HepG2 (cell line): ENCODE data around the gene COPA. TPM values are rescaled to one million over a fixed set of nuclear protein-coding genes. Genes with fewer than 3 reads are reported as not detected.

Experiments
- ATAC-seq: fragments of 200-7000 bp; cut with Tn5 transposase; 3 replicates; pipeline ENCODE4 v1.9.1; 2020; ENCODE audit warnings: mild to moderate bottlenecking, moderate library complexity
- BruUV-seq: library from RNA; stranded (reverse); fragments of 400-500 nt; replicated peaks from 2 replicates; lab custom pipeline; 2021; lab: Mats Ljungman, UMichigan
- CTCF ChIA-PET: fragments of 300-600 bp; formaldehyde crosslinking; extraction: SDS; loops from one replicate; lab custom pipeline; 2021; ENCODE audit warnings: low total read pairs, inconsistent platforms, low intra/inter-chr PET ratio; lab: Yijun Ruan, JAX
- POLR2A ChIA-PET: fragments of 350-600 bp; sonication (Branson Sonifier 250); formaldehyde crosslinking; loops from one replicate; lab custom pipeline; 2020; ENCODE audit warnings: antibody characterized with exemption, inconsistent platforms; lab: Yijun Ruan, JAX
- DNase-seq: peaks from one replicate; pipeline ENCODE4 v3.0.0-alpha.2; 2015; ENCODE audit warnings: low spot score
- FAIRE-seq: peaks from 3 replicates; lab custom pipeline; 2011; peaks lifted over from hg19 to GRCh38; lab: Jason Lieb, UNC
- H2AFZ ChIP-seq: one replicate; pipeline ENCODE4 v1.6.1; 2011; ENCODE audit warnings: low read length, inconsistent platforms
- H3K27ac ChIP-seq: fragments of 300-600 bp; 3 replicates; pipeline ENCODE4 v1.8.0; 2011; ENCODE audit warnings: mixed run types, mild to moderate bottlenecking, mixed read lengths, low read length, inconsistent platforms; ENCODE audit not compliant: insufficient read depth; ENCODE audit errors: extremely low read length
- H3K27me3 ChIP-seq, 2 experiments: fragments of 200-600 bp in 1 of 2; 2 replicates in 1 of 2; 3 replicates in 1 of 2; pipeline versions ENCODE4 v1.6.0 to v1.8.0; 2011; ENCODE audit warnings: low read length in 2 of 2, mild to moderate bottlenecking in 2 of 2, moderate library complexity in 2 of 2, inconsistent platforms in 1 of 2; ENCODE audit not compliant: insufficient read depth in 2 of 2, control insufficient read depth in 1 of 2
- H3K36me3 ChIP-seq, 2 experiments: fragments of 200-600 bp in 1 of 2; replicated peaks in 1 of 2; 2 replicates in 1 of 2; 3 replicates in 1 of 2; pipeline versions ENCODE4 v1.5.1 to v1.8.0; 2011; ENCODE audit warnings: low read length in 2 of 2, inconsistent platforms in 1 of 2; ENCODE audit not compliant: insufficient read depth in 2 of 2, control insufficient read depth in 1 of 2
- H3K4me1 ChIP-seq: 2 replicates; pipeline ENCODE4 v1.5.1; 2012; ENCODE audit warnings: low read length, inconsistent platforms; ENCODE audit not compliant: insufficient read depth
- H3K4me2 ChIP-seq: 2 replicates; pipeline ENCODE4 v1.6.0; 2011; ENCODE audit warnings: low read depth, low read length, inconsistent platforms
- H3K4me3 ChIP-seq, 3 experiments: fragments of 200-600 bp in 1 of 3; sonication (generic), shearing (Covaris generic) in 1 of 3; replicated peaks in 1 of 3; 2 replicates each; pipeline ENCODE4 v1.5.1; 2011 to 2016; ENCODE audit warnings: low read length in 3 of 3, inconsistent platforms in 2 of 3, low read depth in 2 of 3, mild to moderate bottlenecking in 2 of 3, control low read depth in 1 of 3, mixed read lengths in 1 of 3; ENCODE audit not compliant: insufficient read depth in 1 of 3
- H3K79me2 ChIP-seq: one replicate; pipeline ENCODE4 v1.6.1; 2011; ENCODE audit warnings: low read length, inconsistent platforms; ENCODE audit not compliant: insufficient read depth
- H3K9ac ChIP-seq: 2 replicates; pipeline ENCODE4 v1.6.0; 2011; ENCODE audit warnings: mild to moderate bottlenecking, low read depth, low read length, inconsistent platforms; ENCODE audit not compliant: insufficient read depth
- H3K9me3 ChIP-seq: 2 replicates; pipeline ENCODE4 v1.5.1; 2012; ENCODE audit warnings: mild to moderate bottlenecking, low read length
- H4K20me1 ChIP-seq: 2 replicates; pipeline ENCODE4 v1.6.0; 2011; ENCODE audit warnings: inconsistent platforms, mild to moderate bottlenecking, low read length, moderate library complexity; ENCODE audit not compliant: insufficient read depth
- HOXA7 ChIP-seq: sonication (generic); formaldehyde crosslinking; IDR thresholded peaks from 2 replicates; pipeline ENCODE4 v1.8.1; 2022; ENCODE audit warnings: mild to moderate bottlenecking, missing genetic modification reagents, moderate library complexity
- HOXD1 ChIP-seq: sonication (generic); formaldehyde crosslinking; IDR thresholded peaks from 2 replicates; pipeline ENCODE4 v1.5.0; 2020; ENCODE audit warnings: missing genetic modification reagents
- SALL2 ChIP-seq: sonication (generic); formaldehyde crosslinking; IDR thresholded peaks from 2 replicates; pipeline ENCODE4 v1.8.1; 2023; ENCODE audit warnings: mild to moderate bottlenecking, missing genetic modification reagents, inconsistent platforms
- SPEN ChIP-seq: sonication (generic); formaldehyde crosslinking; IDR thresholded peaks from 2 replicates; pipeline ENCODE4 v1.5.1; 2020; ENCODE audit warnings: low read depth, mild to moderate bottlenecking, missing genetic modification reagents
- ZNF142 ChIP-seq: sonication (generic); formaldehyde crosslinking; IDR thresholded peaks from 2 replicates; pipeline ENCODE4 v1.4.0; 2020; ENCODE audit warnings: missing genetic modification reagents
- ZNF232 ChIP-seq: sonication (generic); formaldehyde crosslinking; IDR thresholded peaks from 2 replicates; pipeline ENCODE4 v1.4.0; 2020; ENCODE audit warnings: missing genetic modification reagents, borderline replicate concordance
- ZNF552 ChIP-seq: sonication (generic); formaldehyde crosslinking; IDR thresholded peaks from 2 replicates; pipeline ENCODE4 v1.9.0; 2022; ENCODE audit warnings: missing genetic modification reagents, mild to moderate bottlenecking, borderline replicate concordance
- ZNF652 ChIP-seq: IDR thresholded peaks from 2 replicates; pipeline ENCODE4 v1.6.1; 2016; ENCODE audit warnings: low read depth, borderline replicate concordance
- ZNF724P ChIP-seq: sonication (generic); formaldehyde crosslinking; IDR thresholded peaks from 2 replicates; pipeline ENCODE4 v1.8.0; 2022; ENCODE audit warnings: missing genetic modification reagents, borderline replicate concordance
- ZSCAN31 ChIP-seq: sonication (generic); formaldehyde crosslinking; IDR thresholded peaks from 2 replicates; pipeline ENCODE4 v1.5.0; 2020; ENCODE audit warnings: low read depth, mild to moderate bottlenecking, missing genetic modification reagents
- WGBS: methylation state at CpG from one replicate; pipeline ENCODE4 v1.1.6; 2017; ENCODE audit warnings: low lambda C conversion rate; 5-methylcytosine and 5-hydroxymethylcytosine counted together
- in situ Hi-C: cut with HindIII; loops from 2 replicates; pipeline ENCODE4 v1.10.0; 2017; ENCODE audit warnings: low pct_unique_long_range_greater_than_20kb; ENCODE audit not compliant: extremely low pct_ligation_motif_present
- intact Hi-C: fragments of 100-400 bp; cut with micrococcal nuclease; formaldehyde crosslinking; loops from one replicate; pipeline ENCODE4 v1.10.0; 2022; ENCODE audit not compliant: unreplicated experiment
- polyA plus RNA-seq, 8 experiments: library from polyadenylated mRNA; depleted of rRNA in 3 of 8; stranded (reverse) in 7 of 8; unstranded in 1 of 8; fragments of >200 nt; fragmentation: Illumina TruSeq in 4 of 8; extraction: Trizol in 4 of 8; gene quantifications; 2 replicates each; pipeline versions ENCODE4 v1.2.1 to v1.2.3, GENCODE V29; 2011 to 2016; ENCODE audit warnings: low read depth in 4 of 8, missing spikeins in 1 of 8, mixed read lengths in 1 of 8; ENCODE audit not compliant: insufficient read depth in 1 of 8
- total RNA-seq, 5 experiments: library from RNA; depleted of rRNA; stranded (reverse); fragments of >200 nt; fragmentation: Illumina TruSeq; extraction: Trizol; gene quantifications; 2 replicates each; pipeline ENCODE4 v1.2.3, GENCODE V29; 2016; ENCODE audit warnings: low read depth in 1 of 5
- TF ChIP-seq, protein P1 (sequence below): sonication (generic); formaldehyde crosslinking; IDR thresholded peaks from 2 replicates; pipeline ENCODE4 v1.9.0; 2022; ENCODE audit warnings: low read depth, missing genetic modification reagents

COPA gene
- total and polyA plus RNA-seq, 2 of the 13 experiments (the other 11 are each of a cell fraction or from before 2014, with no cell fraction given) = 160 to 197 TPM

DNA sequence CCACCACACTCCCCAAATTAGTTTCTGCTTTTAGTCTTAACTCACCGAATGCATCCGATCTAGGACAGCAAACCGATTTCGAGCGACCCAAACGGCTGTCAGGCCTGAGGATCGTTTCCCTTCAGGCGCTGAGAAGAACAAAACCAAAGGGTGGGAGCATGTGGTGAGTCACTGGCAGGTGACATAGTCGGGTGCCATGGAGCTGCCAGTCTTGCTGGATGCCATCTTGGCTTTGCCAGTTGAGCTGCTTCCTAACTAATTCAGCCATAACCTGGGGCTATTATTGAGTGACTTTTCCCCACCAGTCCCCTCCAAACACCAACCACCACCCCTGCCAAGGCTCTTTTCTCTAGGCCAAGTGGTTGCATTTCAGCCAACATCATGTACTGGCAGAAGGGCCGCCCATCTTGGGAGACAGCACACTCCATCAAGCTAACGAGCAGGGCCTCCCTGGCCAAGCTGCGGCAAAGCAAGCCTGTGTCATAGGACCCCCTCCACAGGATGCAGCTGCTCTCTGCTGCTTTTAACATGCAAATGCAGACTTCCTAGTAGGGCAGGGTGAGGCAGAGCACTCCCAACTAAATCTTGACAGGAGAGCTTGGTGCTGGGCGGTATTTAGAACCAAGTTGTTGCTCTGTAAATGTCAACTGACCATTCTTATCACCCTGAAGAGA, 35.8 kb downstream of the COPA start (continued):
- TF ChIP-seq, protein P1, sequence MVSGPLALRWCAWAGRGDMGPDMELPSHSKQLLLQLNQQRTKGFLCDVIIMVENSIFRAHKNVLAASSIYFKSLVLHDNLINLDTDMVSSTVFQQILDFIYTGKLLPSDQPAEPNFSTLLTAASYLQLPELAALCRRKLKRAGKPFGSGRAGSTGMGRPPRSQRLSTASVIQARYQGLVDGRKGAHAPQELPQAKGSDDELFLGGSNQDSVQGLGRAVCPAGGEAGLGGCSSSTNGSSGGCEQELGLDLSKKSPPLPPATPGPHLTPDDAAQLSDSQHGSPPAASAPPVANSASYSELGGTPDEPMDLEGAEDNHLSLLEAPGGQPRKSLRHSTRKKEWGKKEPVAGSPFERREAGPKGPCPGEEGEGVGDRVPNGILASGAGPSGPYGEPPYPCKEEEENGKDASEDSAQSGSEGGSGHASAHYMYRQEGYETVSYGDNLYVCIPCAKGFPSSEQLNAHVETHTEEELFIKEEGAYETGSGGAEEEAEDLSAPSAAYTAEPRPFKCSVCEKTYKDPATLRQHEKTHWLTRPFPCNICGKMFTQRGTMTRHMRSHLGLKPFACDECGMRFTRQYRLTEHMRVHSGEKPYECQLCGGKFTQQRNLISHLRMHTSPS (CRISPR knock-in tag) = no peak
- TF ChIP-seq ZNF724P (CRISPR knock-in tag) (no peak), ZNF552 (CRISPR knock-in tag) (no peak), SALL2 (CRISPR knock-in tag) (no peak), ZNF652 (CRISPR knock-in tag) (no peak)

GRCh38 chr1:160300173-160300572, 42.9 kb downstream of the COPA start:
- no peak for DNase-seq
- no peak overlapping the region for H2AFZ ChIP-seq
- no peak for FAIRE-seq
- H3K9ac ChIP-seq = no peak overlapping the region
- H3K9me3 ChIP-seq = no peaks in the 10 kb centered on the region
- no peak overlapping the region for H3K4me3 ChIP-seq
- CTCF ChIA-PET = no interaction called here
- no peaks in the 10 kb centered on the region for H3K4me1 ChIP-seq
- ATAC-seq = no peak
- intact Hi-C loops = no loop called here
- no peak overlapping the region for H3K4me2 ChIP-seq
- TF ChIP-seq SPEN (CRISPR knock-in tag) (no peak), ZNF232 (CRISPR knock-in tag) (no peak), ZSCAN31 (CRISPR knock-in tag) (no peak), HOXA7 (CRISPR knock-in tag) (no peak), HOXD1 (CRISPR knock-in tag) (no peak), ZNF142 (CRISPR knock-in tag) (no peak)
- TF ChIP-seq, all 625 proteins: peak for 0
- Histone ChIP-seq H3K36me3 (peaks cover 36 to 76% of the 10 kb centered on the region in 2 experiments), H3K27ac (no peak overlapping the region), H3K79me2 (no peaks in the 10 kb centered on the region), H3K27me3 (no peaks in the 10 kb centered on the region), H4K20me1 (no peaks in the 10 kb centered on the region)
- POLR2A ChIA-PET = no interaction called here
- 85% methylated on average over 7 of the region's 7 CpGs for WGBS
- in situ Hi-C loops = no loop called here
- BruUV-seq = no TSS peak
